ENCODE measurements around the gene CCDC169.
"Not testable (repeated sequence)": the region's sequence is repeated elsewhere in the genome, so short reads cannot be mapped to it uniquely, and the experiment has no call there.

The CCDC169 gene

DNA sequence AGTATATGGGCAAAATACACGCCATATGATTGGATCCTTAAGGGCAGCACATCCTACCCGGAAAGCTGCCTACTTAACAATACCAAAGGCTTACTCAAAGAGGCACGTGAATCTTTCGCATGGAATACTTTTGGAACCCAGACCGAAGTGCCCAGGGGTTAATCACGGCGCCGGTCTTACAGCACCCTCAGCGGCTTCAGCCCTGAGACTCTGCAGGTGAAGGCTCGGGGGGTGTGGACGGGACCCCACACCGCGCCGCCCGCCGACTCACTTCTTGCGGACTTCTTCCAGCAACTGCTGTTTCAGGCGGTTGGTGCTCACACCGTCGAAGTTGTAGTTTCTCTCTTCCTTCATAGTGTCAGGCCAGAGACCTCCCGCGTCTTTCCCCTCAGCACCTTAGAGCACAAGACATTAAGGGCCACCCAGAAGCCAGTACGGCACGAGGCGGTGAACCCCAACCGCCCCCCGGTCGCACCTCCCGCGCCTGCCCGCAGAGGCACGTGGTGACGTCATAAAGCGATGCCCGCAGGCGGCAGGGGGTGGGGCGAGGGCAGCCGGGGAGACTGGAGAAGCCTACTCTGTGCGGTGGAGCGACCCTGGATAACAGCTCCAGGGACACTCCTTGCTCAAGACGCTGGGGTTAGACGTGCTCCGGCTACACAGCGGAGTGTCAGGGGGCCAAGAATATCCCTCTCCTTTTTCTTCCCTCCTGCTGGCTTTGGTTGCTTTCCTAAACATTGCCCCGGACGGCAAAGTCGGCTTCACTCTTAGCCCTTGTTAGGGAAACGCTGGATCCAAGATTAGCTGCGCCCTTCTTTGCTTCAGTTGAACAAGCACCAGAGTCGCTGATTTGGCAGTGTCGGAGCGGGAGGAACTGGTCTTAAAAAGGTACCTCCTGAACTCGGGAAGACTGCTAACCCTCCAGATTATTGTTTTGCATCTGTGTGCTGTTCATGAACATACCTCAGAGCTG, at the start of gene CCDC169:
CCDC169 (minus strand) TSS at position 449 of the 973 bp plus-strand sequence; CDS start at position 354, 95 bp downstream.
- in situ Hi-C loops (cut with HindIII; ENCODE audit: low sequenced_read_pairs) = no loop called here

DNA sequence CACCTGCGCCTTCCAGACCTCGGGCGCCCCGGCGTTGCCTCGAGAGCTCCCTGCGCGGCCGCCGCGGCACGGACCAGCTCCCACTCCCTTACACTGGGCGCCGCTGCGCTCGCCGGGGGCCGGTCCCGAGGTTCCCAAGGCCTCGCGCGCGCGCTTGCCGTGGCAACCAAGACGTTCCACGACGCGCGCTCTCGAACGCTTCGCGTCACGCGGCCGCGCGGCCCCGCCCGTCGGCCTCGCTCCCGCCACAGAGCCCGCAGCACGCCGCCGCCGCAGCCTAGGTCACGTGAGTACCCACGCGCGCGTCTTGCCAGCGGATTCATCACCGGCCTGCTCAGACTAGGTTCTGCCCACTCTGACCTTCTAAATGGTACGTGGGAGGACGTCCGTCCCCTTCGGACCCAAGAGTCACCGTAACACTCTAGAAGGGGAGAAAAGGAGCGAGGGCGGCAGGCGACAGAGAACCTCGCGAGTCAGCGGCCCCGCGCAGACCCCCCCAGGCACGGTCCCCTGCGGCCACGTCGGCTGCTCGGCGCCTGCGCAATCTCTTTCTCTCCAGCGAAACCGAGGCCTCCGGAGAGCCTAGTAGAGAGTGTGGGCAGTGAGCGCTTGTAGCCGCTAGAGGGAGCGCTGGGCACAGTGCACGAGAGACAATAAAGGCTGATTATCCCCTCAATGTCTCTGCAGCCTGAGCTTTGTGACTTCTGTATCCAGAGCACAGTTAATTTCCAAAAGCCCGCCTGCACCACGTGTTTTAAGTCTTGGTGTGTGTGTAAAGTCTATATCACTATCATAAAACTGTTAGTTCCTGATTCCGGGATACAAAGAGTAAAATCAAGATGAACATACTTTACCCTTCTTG, 48.8 kb upstream of the CCDC169 start, which contains the start of gene SPART:
SPART (minus strand) TSS at position 173 of the 862 bp plus-strand sequence. CDS start 10,564 bp downstream, outside the sequence.
- in situ Hi-C loops (cut with HindIII; ENCODE audit: low sequenced_read_pairs) = loop anchor here (5.0 kb wide), 1 partner anchor 71 kb away; no protein-coding TSS in a partner anchor

DNA sequence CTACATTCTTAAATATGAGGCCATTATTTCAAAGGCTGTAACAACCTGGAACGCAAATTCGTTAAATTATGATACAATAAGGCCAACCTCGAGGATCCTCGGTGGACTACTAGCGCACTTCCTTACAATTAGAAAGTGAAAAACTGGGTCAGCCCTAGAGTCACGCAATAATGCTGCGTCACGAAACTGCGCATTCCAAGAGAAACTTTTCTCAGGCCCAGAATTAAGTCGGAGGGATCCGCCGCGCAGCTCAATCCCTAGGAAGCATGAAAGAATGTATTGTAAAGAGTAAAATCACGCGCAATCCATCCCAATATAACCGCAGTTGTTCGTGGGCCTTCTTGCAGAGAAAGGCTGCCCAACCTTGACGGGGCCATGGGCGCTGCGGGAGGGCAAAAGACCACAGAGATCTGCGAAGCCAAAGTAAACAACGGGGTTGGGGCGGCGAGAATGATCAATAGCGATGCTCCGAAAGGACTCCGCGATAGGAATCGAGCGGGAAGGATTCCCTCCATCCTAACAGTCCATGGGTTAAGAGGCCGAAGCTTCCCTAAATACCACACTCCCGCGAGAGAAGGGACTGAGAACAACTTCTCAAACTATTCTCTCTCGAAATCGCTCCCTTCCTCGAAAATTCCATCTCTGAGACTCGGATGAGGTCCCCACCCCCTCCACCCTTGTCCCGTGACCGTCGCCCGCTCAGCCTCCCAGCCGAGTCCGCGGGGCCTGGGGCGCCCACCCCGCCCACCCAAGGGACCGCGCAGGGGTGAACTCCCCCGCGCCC, 48.0 kb upstream of the CCDC169 start:
- in situ Hi-C loops (cut with HindIII; ENCODE audit: low sequenced_read_pairs) = loop anchor here (5.0 kb wide), 1 partner anchor 72 kb away; no protein-coding TSS in a partner anchor

DNA sequence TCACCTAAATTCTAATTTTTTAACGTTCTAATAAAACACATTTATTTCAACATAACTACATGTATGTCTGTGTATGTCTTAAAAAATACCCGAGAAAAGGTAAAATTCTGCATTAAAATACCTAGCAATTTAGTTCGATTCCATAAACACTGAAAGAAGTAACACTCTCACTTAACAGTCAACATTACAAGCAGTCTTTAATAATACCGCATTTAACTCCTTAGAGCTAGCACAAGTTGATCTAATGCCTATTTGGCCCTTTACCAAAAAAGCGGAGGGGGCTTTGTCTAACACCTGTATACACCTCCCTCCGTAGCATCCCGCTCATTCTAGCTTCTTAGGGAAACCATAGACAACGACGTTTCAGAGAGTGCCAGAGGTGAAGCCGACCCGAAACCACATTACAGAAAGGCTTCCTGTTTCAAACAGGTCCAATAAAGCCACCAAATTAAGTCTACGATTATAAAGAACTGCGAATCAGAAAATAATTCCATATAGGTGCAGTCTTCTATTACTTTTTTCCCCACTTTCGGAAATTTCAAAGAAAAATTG, 47.3 kb upstream of the CCDC169 start:
- in situ Hi-C loops (cut with HindIII; ENCODE audit: low sequenced_read_pairs) = loop anchor here (5.0 kb wide), 1 partner anchor 72 kb away; no protein-coding TSS in a partner anchor

DNA sequence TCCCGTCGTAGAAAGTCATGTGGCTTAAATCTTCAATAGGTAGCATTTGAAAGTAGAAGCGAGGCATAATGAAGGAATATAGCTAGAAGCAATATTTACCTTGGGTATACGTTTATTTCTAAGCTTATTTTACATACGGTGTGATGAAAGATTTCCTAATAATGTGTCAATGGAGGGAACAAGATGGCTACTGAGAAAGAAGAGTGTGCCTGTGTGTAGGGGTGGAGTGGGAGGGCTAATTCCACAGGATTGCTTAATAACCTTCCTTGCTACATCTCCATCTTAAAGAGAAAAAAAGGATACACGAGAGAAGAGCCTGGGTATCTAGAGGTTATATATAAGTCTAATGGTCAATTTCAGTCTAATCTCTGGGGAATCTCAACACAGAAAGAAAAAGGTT, 46.6 kb upstream of the CCDC169 start:
- in situ Hi-C loops (cut with HindIII; ENCODE audit: low sequenced_read_pairs) = no loop called here

DNA sequence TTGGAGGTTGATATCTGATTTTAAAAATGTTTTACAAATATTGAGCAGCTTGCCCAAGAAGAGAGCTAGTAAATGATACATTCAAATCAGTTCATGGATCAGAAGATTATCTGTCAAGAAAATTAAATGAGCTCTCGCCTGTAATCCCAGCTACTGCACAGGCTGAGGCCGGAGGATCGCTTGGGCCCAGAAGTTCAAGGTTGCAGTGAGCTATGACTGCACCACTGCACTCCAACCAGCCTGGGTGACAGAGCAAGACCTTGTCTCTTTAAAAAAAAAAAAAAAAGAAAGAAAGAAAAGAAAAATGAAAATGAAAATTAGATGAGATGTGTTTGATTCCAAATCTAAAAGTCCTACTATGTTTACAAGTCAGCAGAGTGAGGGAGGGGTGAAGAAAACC, 46.2 kb upstream of the CCDC169 start:
- in situ Hi-C loops (cut with HindIII; ENCODE audit: low sequenced_read_pairs) = no loop called here

DNA sequence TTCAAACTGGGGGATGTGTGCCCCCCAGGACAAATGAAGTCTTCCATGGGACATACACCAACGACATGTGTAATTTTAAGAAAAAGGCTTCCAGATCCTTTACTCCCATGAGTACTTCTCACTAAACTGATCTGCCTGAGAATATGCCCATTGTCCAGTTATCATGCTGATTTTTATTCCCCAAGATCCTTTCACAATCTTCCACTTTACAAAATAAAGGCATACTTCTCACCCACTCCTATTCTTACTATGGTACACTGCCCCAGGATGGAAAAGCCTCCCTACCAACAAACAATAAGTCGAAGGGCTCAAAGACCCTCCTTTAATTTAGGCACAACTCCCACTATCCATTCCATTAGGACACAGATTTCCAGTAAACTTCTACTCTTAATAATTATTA, 45.1 kb upstream of the CCDC169 start:
- in situ Hi-C loops (cut with HindIII; ENCODE audit: low sequenced_read_pairs) = no loop called here

DNA sequence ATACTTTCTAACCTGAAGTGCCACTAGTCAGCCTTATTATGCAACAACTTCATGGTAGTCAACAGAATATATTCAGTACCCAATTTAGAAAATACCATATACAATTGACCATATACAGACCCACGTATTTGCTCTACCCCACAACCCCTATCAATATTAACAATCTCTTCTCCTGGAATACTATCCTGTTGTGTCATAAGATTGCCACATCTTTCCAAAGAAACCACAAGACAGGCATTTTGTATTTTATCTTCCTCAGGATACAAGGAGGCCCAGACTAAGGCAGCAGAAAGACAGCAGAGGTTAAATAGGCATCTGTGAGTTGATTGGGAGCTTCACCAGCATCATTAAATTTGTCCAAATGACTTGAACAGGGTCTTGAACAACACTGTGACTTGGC, 44.1 kb upstream of the CCDC169 start:
- in situ Hi-C loops (cut with HindIII; ENCODE audit: low sequenced_read_pairs) = no loop called here

DNA sequence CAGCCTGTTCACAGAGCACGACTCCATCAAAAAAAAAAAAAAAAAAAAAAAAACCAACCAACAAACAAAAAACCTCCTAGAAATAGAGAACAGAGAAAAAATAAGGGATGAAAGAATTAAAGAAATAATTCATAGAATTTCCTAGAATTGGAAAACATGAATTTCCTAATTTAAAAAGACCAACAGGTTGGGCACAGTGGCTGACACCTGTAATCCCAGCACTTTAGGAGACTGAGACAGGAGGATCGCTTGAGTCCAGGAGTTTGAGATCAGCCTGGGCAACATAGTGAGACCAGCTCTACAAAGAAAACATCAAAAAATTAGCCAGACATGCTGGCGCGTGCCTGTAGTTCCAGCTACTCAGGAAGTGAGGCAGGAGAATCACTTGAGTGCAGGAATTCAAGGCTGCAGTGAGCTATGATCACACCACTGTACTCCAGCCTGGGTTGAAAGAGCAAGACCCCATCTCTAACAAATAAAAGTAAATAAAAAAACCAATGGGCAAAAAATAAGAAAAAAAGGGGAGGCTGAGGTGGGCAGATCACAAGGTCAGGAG, 42.1 kb upstream of the CCDC169 start:
- in situ Hi-C loops (cut with HindIII; ENCODE audit: low sequenced_read_pairs) = no loop called here

DNA sequence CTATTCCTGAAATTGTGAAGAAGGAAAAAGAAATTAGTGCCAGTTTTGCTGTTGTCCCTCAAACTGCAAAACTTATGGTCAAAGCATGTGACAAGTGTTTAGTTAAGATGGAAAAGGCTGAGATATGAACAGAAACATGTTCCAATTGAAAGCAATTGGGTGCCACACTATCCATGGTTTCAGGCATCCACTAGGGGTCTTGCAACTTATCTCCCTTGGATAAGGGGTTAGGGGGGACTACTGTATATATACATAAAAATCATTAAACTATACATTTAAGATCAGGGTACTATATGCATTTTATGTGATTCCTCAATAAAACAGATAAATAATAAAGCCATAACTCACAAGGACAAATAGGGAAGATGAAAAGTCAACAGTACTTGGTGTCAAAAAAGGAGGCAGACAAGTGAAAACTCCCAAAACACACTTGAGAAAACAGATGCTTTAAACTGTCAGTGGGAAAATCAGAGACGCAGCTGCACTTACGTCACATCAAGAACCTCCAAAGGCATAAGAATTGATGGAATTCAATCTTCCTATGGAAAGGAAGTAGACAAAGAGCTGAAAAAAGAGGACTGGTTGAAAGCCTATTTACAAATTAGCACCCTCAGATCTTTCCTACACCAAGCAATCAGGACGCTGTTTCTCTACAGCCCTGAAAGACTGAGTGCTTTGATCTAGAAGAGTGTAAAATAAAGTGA, 40.5 kb upstream of the CCDC169 start:
- in situ Hi-C loops (cut with HindIII; ENCODE audit: low sequenced_read_pairs) = no loop called here

DNA sequence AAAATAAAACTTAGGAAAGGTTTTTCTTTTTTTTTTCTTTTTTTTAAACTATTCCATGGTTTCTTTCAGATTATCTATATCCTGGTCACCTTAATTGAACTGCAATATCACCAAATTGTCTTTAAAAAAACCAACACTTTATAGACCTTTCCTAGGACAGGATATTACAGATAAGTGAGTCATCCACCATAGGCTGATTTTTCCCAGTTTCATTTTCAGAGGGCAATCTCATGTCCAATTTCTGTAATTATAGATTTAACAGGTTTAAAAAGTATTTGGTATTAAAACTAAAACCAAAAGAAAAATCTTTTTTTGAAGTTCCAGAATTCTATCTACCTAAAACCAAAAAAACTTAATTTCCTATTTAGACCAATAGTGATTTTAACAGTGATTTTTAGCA, 35.4 kb upstream of the CCDC169 start:
- in situ Hi-C loops (cut with HindIII; ENCODE audit: low sequenced_read_pairs) = no loop called here

DNA sequence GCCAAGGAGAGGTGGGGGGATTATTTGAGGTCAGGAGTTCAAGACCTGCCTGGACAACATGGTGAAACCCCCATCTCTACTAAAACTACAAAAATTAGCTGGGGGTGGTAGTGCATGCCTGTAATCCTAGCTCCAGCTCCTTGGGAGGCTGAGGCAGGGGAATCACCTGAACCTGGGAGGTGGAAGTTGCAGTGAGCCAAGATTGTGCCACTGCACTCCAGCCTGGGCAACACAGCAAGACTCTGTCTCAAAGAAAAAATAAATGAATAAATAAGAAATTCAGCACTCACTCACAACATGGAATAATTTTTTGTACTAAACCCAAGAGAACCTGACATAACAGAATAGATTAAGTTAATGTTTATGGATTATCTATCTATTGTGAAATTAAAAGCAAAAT, 34.6 kb upstream of the CCDC169 start:
- in situ Hi-C loops (cut with HindIII; ENCODE audit: low sequenced_read_pairs) = not testable (repeated sequence)

DNA sequence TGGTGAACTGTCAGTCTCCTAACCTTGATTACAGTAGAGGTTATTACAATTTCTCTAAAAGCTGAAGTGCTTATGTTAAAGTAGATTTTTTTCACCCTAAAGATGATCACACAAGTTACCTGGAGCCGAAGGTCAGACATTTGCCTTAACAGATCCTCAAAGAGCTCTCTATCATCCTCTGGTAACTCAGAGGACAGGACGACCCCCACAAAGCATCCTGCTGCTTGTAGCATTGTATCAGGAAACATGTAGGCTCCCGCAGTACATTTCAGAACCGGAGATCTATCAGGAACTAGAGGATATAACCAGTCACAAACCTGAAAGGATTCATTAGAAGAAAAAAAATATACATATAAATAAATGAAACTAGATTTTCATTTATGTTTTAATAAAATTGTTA, 33.7 kb upstream of the CCDC169 start:
- in situ Hi-C loops (cut with HindIII; ENCODE audit: low sequenced_read_pairs) = no loop called here

DNA sequence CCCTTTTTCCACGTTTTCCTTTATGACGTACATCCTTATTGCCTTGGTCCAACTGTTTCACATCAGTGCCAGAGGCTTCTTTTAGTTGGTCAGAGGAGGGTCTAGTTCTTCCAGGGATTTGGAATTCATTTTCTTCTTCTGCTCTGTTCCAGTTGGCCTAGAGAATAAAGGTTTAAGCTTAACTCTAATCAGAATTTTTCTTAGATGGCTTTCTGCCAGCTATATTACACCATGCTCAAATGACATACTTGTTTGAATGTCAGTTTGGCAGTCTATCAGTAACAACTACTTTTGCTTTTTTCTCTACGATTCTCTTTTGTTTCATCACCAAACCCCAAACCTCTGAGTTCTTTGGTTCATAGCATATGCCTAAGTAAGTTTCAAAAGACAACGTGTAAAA, 31.7 kb upstream of the CCDC169 start:
- in situ Hi-C loops (cut with HindIII; ENCODE audit: low sequenced_read_pairs) = loop anchor here (5.0 kb wide), 1 partner anchor 48 kb away; no protein-coding TSS in a partner anchor

DNA sequence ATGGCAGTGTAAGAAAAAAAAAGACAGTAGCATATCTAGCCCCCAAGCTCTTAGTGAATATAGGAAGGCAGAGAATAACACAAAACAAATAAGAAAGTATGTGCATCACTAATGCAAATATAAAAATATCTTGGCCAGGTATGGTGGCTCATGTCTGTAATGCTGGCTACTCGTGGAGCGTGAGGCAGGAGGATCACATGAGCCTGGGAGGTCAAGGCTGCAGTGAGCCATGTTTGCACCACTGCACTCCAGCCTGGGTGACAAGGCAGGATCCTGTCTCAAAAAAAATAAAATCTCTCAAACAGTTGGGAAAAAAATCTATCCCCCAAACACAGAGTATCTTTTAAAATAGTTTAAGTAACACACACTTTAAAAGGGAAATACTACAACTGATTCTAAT, 31.2 kb upstream of the CCDC169 start:
- in situ Hi-C loops (cut with HindIII; ENCODE audit: low sequenced_read_pairs) = loop anchor here (5.0 kb wide), 1 partner anchor 48 kb away; no protein-coding TSS in a partner anchor

DNA sequence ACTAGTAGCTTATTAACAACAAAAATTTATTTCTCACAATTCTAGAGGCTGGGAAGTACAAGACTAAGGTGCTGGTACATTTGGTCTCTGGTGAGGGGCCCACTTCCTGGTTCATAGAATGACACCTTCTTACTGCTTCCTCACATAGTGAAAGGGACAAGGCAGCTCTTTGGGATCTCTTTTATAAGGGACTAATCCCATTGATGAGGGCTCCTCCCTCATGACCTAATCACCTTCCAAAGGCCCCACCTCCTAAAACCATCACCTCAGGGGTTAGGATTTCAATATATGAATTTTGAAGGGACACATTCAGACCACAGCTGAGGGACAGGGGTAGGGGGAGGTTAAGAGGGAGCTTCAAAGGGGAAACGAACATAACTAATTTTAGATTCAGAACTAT, 28.3 kb upstream of the CCDC169 start:
- in situ Hi-C loops (cut with HindIII; ENCODE audit: low sequenced_read_pairs) = loop anchor here (5.0 kb wide), 1 partner anchor 51 kb away; no protein-coding TSS in a partner anchor

DNA sequence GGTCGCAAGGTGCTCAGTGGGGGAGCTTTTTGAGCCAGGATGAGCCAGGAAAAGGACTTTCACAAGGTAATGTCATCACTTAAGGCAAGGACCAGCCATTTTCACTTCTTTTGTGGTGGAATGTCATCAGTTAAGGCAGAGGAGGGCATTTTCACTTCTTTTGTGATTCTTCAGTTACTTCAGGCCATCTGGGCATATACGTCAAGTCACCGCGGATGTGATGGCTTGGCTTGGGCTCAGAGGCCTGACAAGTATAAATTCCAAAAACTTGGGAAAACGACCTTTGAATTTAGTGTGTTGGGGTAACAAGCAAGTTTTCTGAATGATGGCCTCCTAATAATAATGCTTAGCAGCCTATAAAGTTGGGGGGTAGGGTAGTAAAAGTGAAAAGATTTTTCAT, 27.3 kb upstream of the CCDC169 start:
- in situ Hi-C loops (cut with HindIII; ENCODE audit: low sequenced_read_pairs) = loop anchor here (5.0 kb wide), 1 partner anchor 52 kb away; no protein-coding TSS in a partner anchor

DNA sequence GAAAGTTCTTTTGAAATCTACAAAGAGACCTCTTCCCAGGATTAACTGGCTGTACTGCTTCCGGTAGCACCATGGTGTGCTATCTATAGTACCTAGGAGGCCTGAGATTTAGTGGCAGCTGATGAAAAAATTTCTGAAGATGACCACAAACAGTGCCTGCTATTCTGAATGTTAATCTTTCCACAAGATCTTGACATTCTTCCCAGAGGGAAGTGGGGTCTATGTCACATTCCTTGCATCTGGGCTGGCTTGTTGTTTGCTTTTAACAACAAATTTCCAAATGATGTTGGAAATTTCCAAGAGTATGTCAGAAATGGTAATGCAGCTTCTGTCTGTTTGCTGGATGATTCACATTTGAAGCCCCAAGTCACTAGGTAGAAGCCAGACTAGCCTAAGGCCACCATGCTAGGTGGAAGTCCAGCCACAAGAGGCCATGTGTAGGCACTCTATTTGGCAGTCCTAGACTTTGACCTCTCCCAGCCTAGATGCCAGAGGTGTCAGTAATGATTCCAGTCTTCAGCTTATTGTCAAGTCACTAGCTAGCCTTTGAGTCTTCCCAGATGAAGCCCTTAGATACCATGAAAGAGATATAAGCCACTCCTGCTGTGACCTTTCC, 26.4 kb upstream of the CCDC169 start:
- in situ Hi-C loops (cut with HindIII; ENCODE audit: low sequenced_read_pairs) = no loop called here

DNA sequence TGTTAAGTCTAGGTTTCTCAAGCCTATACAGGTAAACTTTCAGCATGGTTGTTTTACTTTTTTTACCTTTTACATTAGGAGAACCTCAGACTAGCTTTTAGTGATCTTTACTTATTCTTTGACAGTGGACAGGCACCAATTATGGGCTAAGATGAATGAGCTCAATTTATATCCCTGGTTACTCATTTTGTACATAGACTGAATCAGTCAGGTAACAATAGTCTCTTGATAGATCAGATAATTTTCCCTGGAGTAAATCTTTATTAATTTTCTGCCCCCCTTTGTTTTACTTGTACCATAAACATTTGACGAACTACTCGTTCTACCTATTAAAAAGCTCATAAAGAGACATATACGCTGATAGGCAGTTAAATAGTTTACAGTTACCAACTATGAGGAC, 25.8 kb upstream of the CCDC169 start:
- in situ Hi-C loops (cut with HindIII; ENCODE audit: low sequenced_read_pairs) = no loop called here

All from endothelial cell of hepatic sinusoid (primary cell).